Embryonic facial prominence (tissue), 1 donor: ENCODE measurements around the gene ELP5.

Experiments
- DNase-seq: peaks from one replicate; pipeline ENCODE4 v3.0.0-alpha.2; 2016; ENCODE audit errors: extremely low spot score

Gene ELP5

GRCh38 chr17:7252176-7253043, at the start of gene ELP5:
Gene ELP5 (plus strand): TSS chr17:7252215. CDS start chr17:7252551, 336 bp downstream.
- DNase-seq, result peak; percentile 83

GRCh38 chr17:7203391-7203790, 48.6 kb upstream of the ELP5 start:
- DNase-seq, result no peak

GRCh38 chr17:7204336-7204735, 47.7 kb upstream of the ELP5 start:
- DNase-seq, result no peak

- DNase-seq, result peak; percentile 87
Measured at GRCh38 chr17:7204828-7205461, 47.1 kb upstream of the ELP5 start.

GRCh38 chr17:7205561-7205960, 46.5 kb upstream of the ELP5 start:
- DNase-seq, result no peak

- no peak for DNase-seq
Measured at GRCh38 chr17:7207120-7208001, 44.7 kb upstream of the ELP5 start.

GRCh38 chr17:7208027-7208571, 43.9 kb upstream of the ELP5 start:
- no peak for DNase-seq

- no peak for DNase-seq
Measured at GRCh38 chr17:7208754-7209460, 43.1 kb upstream of the ELP5 start.

GRCh38 chr17:7211491-7212273, 40.3 kb upstream of the ELP5 start:
- DNase-seq, result no peak

GRCh38 chr17:7213895-7214299, 38.1 kb upstream of the ELP5 start:
- DNase-seq, result peak; percentile 97

- peak; percentile 96 for DNase-seq
Measured at GRCh38 chr17:7214300-7215135, 37.5 kb upstream of the ELP5 start.

GRCh38 chr17:7215136-7215638, 36.8 kb upstream of the ELP5 start:
- DNase-seq, result no peak

GRCh38 chr17:7215652-7216180, 36.3 kb upstream of the ELP5 start:
- DNase-seq, result peak; percentile 12

- DNase-seq, result no peak
Measured at GRCh38 chr17:7216242-7217112, 35.5 kb upstream of the ELP5 start.

GRCh38 chr17:7217113-7217987, 34.7 kb upstream of the ELP5 start:
- peak; percentile 85 for DNase-seq

GRCh38 chr17:7218166-7218565, 33.8 kb upstream of the ELP5 start:
- DNase-seq, result no peak

GRCh38 chr17:7218758-7219157, 33.3 kb upstream of the ELP5 start:
- DNase-seq, result no peak
